ENCODE measurements around the gene PKNOX1.
"Not testable (repeated sequence)": the region's sequence is repeated elsewhere in the genome, so short reads cannot be mapped to it uniquely, and the experiment has no call there.

The PKNOX1 gene

DNA sequence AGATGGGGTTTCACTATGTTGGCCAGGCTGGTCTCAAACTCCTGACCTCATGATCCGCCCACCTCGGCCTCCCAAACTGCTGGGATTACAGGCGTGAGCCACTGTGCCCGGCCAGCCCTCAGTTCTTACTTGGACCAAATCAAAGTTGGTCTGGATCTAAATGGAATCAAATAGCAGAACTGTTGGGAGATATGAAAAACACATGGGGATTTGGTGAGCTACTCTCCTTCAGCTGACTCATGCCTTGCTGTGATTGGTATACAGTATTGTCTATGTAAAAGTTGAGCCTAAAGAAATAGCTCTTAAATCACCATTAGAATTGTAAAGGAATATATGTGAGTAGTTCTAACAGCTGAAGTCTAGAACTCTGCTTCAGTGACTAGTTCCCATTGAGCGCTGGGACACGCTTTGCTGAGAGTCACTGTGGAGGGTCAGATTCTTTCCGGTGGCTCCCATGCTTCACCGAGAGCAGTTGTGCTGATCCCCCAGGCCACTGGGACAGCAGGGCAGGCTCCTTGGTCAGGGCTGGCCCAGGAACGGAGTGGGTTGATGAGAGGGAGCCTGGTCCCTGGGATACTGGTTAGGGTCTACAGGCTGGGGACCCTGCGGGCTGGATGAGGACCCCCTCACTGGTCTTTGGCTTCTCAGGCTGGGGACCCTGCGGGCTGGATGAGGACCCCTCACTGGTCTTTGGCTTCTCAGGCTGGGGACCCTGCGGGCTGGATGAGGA, 14.0 kb downstream of the PKNOX1 start:
- no peak for DNase-seq

- not testable (repeated sequence) for DNase-seq
Measured at GRCh38 chr21:42989370-42989769, 15.0 kb downstream of the PKNOX1 start.

DNA sequence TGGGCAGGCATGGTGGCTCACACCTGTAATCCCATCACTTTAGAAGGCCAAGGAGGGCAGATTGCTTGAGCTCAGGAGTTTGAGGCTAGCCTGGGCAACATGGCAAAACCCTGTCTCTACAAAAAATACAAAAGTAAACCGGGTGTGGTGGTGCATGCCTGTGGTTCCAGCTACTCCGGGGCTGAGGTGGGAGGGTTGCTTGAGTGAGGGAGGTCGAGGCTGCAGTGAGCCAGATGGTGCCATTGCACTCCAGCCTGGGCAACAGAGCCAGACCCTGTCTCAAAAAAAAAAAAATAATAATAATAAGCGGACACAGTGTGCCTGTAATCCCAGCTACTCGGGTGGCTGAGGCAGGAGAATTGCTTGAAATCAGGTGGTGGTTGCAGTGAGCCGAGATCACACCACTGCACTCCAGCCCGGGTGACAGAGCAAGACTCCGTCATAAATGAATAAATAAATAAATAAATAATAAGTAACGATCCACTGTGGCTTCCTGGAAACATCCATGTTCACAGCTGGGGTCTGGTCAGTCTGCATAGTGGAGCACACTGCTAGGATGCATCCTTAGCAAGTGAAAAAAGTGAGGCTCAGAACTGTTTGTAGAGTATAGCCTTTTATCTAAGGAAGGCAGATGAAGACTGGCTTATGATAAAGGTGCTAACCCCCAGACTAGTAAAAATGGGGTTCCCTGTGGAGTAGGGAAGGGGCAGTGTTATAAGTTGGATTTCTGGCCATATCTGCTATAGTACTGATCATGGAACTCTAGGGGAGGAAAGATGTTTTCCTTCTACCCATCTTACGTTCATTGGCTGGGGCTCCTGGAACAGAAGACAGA, 15.7 kb downstream of the PKNOX1 start:
- DNase-seq = no peak

- no peak for DNase-seq
Measured at GRCh38 chr21:42991992-42992740, 17.8 kb downstream of the PKNOX1 start.

DNA sequence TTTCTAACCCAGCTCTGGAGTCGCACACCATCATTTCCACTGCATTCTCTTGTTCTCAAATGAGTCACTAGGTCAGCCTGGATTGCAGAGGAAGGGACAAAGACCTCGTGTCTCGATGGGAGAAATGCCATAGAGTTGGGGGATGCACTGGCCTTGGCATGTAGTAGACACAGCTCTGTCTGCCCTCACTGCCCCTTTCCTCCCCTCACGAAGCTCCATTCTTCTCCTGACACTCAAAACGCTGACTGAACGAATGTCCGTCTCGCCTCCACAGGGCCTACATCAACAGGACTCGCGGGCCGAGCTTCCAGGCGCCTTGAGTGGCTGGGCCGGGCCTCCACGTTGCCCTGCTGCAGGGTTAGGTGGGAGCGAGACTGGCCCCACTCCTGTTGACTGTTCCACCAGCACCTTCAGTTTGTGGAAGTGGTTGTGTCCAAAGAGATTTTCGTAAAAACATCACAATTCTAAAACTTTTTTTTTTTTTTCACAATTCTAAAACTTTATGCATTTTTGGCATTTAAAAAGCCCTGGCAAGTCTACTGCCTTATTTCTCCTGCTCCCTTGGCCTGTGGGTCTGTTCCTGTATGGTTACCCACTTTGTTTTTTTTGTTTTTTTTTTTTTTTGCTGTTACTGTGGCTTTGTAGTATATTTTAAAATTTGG, 18.8 kb downstream of the PKNOX1 start:
- no peak for DNase-seq

- no peak for DNase-seq
Measured at GRCh38 chr21:42997053-42997452, 22.7 kb downstream of the PKNOX1 start.

DNA sequence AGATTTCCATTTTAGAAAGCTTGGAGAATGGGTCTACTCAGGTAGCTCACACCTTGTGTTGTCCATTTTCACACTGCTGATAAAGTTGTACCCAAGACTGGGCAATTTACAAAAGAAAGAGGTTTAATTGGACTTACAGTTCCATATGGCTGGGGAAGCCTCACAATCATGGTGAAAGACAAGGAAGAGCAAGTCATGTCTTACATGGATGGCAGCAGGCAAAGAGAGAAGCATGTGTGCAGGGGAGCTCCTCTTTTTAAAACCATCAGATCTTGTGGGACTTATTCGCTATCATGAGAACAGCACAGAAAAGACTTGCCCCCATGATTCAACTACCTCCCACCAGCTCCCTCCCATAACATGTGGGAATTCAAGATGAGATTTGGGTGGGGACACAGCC, 23.6 kb downstream of the PKNOX1 start:
- DNase-seq = not testable (repeated sequence)

DNA sequence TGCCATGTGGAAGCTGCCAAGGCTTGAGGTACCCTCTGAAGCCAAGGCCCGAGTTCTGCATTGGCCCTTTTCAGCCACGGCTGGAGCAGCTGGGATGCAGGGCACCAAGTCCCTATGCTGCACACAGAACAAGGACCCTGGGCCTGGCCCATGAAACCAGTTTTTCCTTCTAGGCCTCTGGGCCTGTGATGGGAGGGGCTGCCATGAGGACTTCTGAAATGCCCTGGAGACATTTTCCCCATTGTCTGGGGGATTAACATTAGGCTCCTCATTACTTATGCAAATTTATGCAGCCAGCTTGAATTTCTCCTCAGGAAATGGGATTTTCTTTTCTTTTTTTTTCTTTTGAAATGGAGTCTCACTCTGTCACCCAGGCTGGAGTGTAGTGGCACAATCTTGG, 24.8 kb downstream of the PKNOX1 start:
- DNase-seq = not testable (repeated sequence)

DNA sequence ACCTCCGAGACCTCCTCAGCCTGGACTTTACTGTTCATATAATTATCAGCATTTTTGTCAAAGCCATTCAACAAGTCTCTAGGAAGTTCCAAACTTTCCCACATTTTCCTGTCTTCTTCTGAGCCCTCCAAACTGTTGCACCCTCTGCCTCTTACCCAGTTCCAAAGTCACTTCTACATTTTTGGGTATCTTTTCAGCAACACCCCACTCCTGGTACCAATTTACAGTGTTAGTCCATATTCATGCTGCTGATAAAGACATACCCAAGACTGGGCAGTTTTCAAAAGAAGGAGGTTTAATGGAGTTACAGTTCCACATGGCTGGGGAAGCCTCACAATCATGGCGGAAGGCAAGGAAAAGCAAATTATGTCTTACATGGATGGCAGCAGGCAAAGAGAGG, 25.7 kb downstream of the PKNOX1 start:
- DNase-seq = not testable (repeated sequence)

DNA sequence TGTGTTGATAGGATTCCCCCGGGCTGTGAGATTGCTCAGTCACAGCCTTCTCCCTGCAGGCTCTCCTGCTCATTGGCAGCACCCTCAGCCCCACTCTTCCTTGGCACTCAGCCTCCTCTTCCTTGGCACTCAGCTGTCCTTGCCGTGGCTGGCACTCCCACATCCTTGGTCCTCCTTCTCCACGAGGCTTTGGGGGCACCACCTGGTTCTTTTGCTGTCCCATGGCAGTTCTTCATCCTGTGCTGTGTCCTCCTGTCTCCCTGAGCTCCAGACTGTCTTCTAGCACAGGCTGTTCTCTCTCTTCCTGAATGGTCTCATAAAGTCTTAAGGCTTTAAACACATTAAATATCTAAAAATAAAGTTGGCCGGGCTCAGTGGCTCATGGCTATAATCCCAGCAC, 27.0 kb downstream of the PKNOX1 start:
- no peak for DNase-seq

DNA sequence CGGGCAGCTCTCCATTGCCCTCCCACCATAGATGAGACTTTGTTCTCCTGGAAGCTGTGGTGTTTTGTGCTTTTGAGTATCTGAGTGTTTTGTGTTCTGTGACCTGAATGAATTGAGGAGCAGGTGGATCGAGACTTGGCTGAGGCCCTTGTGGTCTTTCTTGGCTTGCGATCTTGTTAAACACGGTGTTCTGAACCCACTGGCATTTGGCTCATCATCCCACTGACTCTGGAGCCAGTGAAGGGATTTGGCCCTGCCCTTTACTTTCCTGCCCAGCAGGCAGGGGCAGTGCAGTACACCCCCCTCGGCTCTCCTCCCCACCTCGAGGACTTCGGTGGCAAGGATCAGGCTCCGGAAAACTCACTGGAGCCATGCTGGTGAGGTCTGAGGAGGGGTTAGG, 30.6 kb downstream of the PKNOX1 start:
- no peak for DNase-seq

GRCh38 chr21:43005635-43006034, 31.3 kb downstream of the PKNOX1 start:
- DNase-seq = peak in 1 of 3 experiments; percentile 30

- not testable (repeated sequence) for DNase-seq
Measured at GRCh38 chr21:43006051-43006873, 31.9 kb downstream of the PKNOX1 start.

- peak in 1 of 3 experiments; percentile 24 for DNase-seq
Measured at GRCh38 chr21:43006874-43007208, 32.5 kb downstream of the PKNOX1 start.

DNA sequence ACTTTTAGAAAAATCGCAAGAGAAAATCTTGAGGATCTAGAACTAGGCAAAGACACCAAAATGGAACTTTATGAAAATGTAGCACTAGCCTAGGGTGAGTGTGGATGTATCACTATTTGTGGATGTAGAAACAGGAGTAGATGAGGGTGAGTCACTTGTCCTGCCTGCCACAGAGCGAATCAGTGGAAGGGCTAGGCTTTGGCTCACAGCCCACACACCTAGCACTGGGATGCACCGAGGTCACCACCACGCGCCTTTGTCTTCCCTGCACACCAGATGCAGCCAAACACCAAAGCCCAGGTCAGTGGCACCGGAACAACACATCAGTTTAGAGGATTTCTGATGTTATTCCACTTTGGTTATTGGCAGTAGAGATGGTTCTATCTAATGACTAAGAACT, 38.2 kb downstream of the PKNOX1 start:
- no peak for DNase-seq

- DNase-seq = no peak
Measured at GRCh38 chr21:43015906-43016540, 41.7 kb downstream of the PKNOX1 start.

DNA sequence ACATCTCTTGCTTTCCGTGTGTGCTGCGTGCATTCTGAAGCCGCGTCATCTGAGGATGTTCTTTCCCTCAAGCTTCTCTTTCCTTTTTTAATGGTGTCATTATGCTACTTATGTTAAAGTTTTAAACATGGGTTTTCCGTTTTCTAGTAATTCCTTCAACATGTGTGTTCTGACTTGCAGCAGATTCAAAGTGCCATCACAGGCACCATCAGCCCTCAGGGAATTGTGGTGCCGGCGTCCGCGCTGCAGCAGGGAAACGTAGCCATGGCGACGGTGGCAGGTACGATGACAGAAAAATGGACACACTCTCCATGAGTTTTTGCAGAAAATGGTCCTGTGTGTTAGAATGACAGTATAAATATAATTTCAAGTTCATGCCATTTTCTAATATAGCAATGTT, 42.4 kb downstream of the PKNOX1 start:
- no peak for DNase-seq

DNA sequence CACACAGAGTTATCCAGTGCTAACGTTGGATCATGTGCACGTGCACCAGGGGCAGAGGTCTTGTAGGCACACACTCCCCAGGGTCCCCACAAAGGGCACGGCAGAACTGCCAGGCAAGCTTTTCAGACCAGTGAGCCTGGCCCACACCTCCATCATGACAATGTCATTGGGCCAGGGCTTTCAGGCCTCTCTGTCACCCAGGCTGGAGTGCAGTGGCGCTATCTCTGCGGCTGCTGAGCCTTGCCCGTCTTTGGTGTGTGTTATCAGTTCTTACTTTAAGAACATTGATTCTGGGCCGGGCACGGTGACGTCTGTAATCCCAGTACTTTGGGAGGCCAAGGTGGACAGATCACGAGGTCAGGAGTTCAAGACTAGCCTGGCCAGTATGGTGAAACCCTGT, 44.2 kb downstream of the PKNOX1 start:
- DNase-seq = no peak

DNA sequence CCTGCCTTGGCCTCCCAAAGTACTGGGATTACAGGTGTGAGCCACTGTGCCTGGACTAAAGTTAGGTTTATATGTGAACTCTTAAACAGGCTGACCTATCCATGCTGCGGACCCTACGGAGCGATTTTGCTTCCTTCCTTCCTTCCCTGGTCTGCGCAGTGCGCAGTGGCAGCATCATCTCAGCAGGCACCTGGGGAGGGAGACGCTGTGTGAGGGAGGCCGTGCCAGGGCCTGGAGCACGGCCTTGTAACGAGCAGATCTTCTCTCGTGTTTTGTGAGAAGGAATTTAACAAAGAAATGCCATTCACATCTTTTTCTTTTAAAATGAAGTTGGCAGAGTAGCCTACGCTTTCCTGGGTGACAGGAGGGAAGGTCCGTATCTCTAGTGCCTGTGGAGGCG, 45.8 kb downstream of the PKNOX1 start:
- no peak for DNase-seq

DNA sequence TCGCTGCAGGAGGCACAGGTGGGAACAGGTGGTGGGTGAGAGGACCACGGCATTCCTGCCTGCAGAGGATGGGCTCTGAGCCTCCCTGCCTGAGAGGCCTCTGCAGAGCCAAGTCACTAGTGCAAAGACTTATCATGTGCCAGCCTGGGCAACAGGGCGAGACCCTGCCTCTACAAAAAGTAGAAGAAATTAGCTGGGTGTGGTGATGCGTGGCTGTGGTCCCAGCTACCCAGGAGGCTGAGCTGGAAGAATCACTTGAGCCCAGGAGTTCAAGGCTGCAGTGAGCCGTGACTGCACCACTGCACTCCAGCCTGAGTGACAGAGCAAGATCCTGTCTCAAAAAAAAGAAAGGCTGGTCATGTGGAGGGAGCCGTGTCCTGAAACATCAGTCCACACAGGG, 46.4 kb downstream of the PKNOX1 start:
- DNase-seq = no peak

- no peak for DNase-seq
Measured at GRCh38 chr21:43021191-43021590, 46.8 kb downstream of the PKNOX1 start.
